C4-2B (cell line): Measurements from ENCODE around the gene MCEMP1.

Source experiments
- H3K27ac ChIP-seq: fragments of 450-650 bp; 2 replicates; pipeline ENCODE4 v1.5.1; 2017
- CTCF ChIP-seq: fragments of 450-650 bp; conservative IDR thresholded peaks from 2 replicates; pipeline ENCODE4 v1.5.1; 2017; ENCODE audit warnings: mild to moderate bottlenecking
- ZFX ChIP-seq: fragments of 450-650 bp; IDR thresholded peaks from 2 replicates; pipeline ENCODE4 v1.6.1; 2017

Gene MCEMP1

GRCh38 chr19:7710616-7711015 lies 33.7 kb downstream of the MCEMP1 start:
- TF ChIP-seq ZFX, result no peak
- TF ChIP-seq CTCF, result no peak
- H3K27ac ChIP-seq, result no peak overlapping the region

GRCh38 chr19:7715671-7716070 lies 38.8 kb downstream of the MCEMP1 start:
- H3K27ac ChIP-seq, result no peak overlapping the region
- TF ChIP-seq ZFX, result no peak
- TF ChIP-seq CTCF, result no peak

GRCh38 chr19:7716762-7717161 lies 39.9 kb downstream of the MCEMP1 start:
- H3K27ac ChIP-seq, result no peak overlapping the region
- no peak for TF ChIP-seq ZFX

- H3K27ac ChIP-seq, result no peak overlapping the region
- TF ChIP-seq CTCF (no peak), ZFX (no peak)
Measured at GRCh38 chr19:7718668-7719067, 41.8 kb downstream of the MCEMP1 start.

- TF ChIP-seq ZFX, result no peak
- no peak for TF ChIP-seq CTCF
Measured at GRCh38 chr19:7720351-7720750, 43.5 kb downstream of the MCEMP1 start.

GRCh38 chr19:7722231-7722651 lies 45.4 kb downstream of the MCEMP1 start:
- no peak for TF ChIP-seq CTCF
- TF ChIP-seq ZFX, result no peak
- H3K27ac ChIP-seq, result no peak overlapping the region

More at GRCh38 chr19:7720351-7720750, 43.5 kb downstream of the MCEMP1 start:
- no peak overlapping the region for H3K27ac ChIP-seq

GRCh38 chr19:7725791-7726190 lies 48.9 kb downstream of the MCEMP1 start:
- TF ChIP-seq CTCF (no peak), ZFX (no peak)
- no peak overlapping the region for H3K27ac ChIP-seq

- TF ChIP-seq CTCF (no peak), ZFX (no peak)
- no peak overlapping the region for H3K27ac ChIP-seq
Measured at GRCh38 chr19:7729211-7729610, 52.3 kb downstream of the MCEMP1 start.
